ENCODE measurements around the gene ZWILCH. TPM values are rescaled to one million over a fixed set of nuclear protein-coding genes. Genes with fewer than 3 reads are reported as not detected.
A peak's percentile ranks its signal among the peaks of the same experiment; 100 is the strongest.

Gene ZWILCH
- total RNA-seq, 1 donor from 2014 or later: 30.9 TPM

- Mint-ChIP-seq H3K36me3 (ENCODE audit: low read depth) (no peaks in the 10 kb centered on the region), H3K27me3 (ENCODE audit: low read depth) (no peaks in the 10 kb centered on the region), H3K4me3 (peak within 1 kb of the TSS; percentile 67), H3K27ac (ENCODE audit: unreplicated experiment) (peak within 1 kb of the TSS; percentile 88), H3K4me1 (peaks cover 26% of the 10 kb centered on the region), H3K9me3 (no peaks in the 10 kb centered on the region)
- peak; percentile 53 for DNase-seq (ENCODE audit: low read depth, low spot score)
- TF ChIP-seq CTCF (conservative IDR thresholded peaks at IDR 0.05): no peak
Measured at GRCh38 chr15:66565741-66566144, 60.6 kb downstream of the ZWILCH start, which contains the start of gene LCTL. Gene LCTL, minus strand, starts transcription at chr15:66565998. Its CDS starts 633 bp downstream, at chr15:66565365.

- Mint-ChIP-seq H3K36me3 (ENCODE audit: low read depth) (no peaks in the 10 kb centered on the region), H3K4me1 (peaks cover 26% of the 10 kb centered on the region), H3K9me3 (no peaks in the 10 kb centered on the region), H3K27me3 (ENCODE audit: low read depth) (no peaks in the 10 kb centered on the region), H3K27ac (ENCODE audit: unreplicated experiment) (no peak overlapping the region), H3K4me3 (peak overlapping the region; percentile 67)
- TF ChIP-seq CTCF (conservative IDR thresholded peaks at IDR 0.05): peak; percentile 78
- DNase-seq (ENCODE audit: low read depth, low spot score): peak; percentile 87
Measured at GRCh38 chr15:66566963-66567531, 61.9 kb downstream of the ZWILCH start.

GRCh38 chr15:66567897-66568296, 62.8 kb downstream of the ZWILCH start:
- Mint-ChIP-seq H3K27me3 (ENCODE audit: low read depth) (no peaks in the 10 kb centered on the region), H3K4me3 (no peak overlapping the region), H3K27ac (ENCODE audit: unreplicated experiment) (no peak overlapping the region), H3K4me1 (peaks cover 26% of the 10 kb centered on the region), H3K9me3 (no peaks in the 10 kb centered on the region), H3K36me3 (ENCODE audit: low read depth) (no peaks in the 10 kb centered on the region)
- DNase-seq (ENCODE audit: low read depth, low spot score): no peak
- no peak for TF ChIP-seq CTCF (conservative IDR thresholded peaks at IDR 0.05)

- H3K27me3 Mint-ChIP-seq (ENCODE audit: low read depth): no peaks in the 10 kb centered on the region
- H3K27ac Mint-ChIP-seq (ENCODE audit: unreplicated experiment): peak overlapping the region; percentile 78
- H3K4me1 Mint-ChIP-seq: peaks cover 30% of the 10 kb centered on the region
- no peaks in the 10 kb centered on the region for H3K36me3 Mint-ChIP-seq (ENCODE audit: low read depth)
- DNase-seq (ENCODE audit: low read depth, low spot score): no peak
- TF ChIP-seq CTCF (conservative IDR thresholded peaks at IDR 0.05): no peak
- H3K9me3 Mint-ChIP-seq: no peaks in the 10 kb centered on the region
- H3K4me3 Mint-ChIP-seq: no peak overlapping the region
Measured at GRCh38 chr15:66569461-66570137, 64.5 kb downstream of the ZWILCH start.

- no peaks in the 10 kb centered on the region for H3K36me3 Mint-ChIP-seq (ENCODE audit: low read depth)
- no peak for DNase-seq (ENCODE audit: low read depth, low spot score)
- peak overlapping the region; percentile 15 for H3K27ac Mint-ChIP-seq (ENCODE audit: unreplicated experiment)
- no peak overlapping the region for H3K4me3 Mint-ChIP-seq
- no peak for TF ChIP-seq CTCF (conservative IDR thresholded peaks at IDR 0.05)
- H3K9me3 Mint-ChIP-seq: no peaks in the 10 kb centered on the region
- no peaks in the 10 kb centered on the region for H3K27me3 Mint-ChIP-seq (ENCODE audit: low read depth)
- peaks cover 24% of the 10 kb centered on the region for H3K4me1 Mint-ChIP-seq
Measured at GRCh38 chr15:66570327-66570726, 65.2 kb downstream of the ZWILCH start.

Data from neural crest cell (in vitro differentiated cells).